Coronary artery (tissue), 2 donors: ENCODE measurements around the gene ABR.

Experiments used
- DNase-seq: peaks from one replicate; pipeline ENCODE4 v3.0.0-alpha.2; 2017; ENCODE audit warnings: low spot score
- H3K27ac ChIP-seq, 2 donors: fragments of 200-600 bp; sonication (generic); one replicate each; pipeline ENCODE4 v1.5.1; 2016 to 2019
- H3K4me3 ChIP-seq: fragments of 200-600 bp; sonication (generic); 2 replicates; pipeline ENCODE4 v1.5.1; 2016; ENCODE audit warnings: mild to moderate bottlenecking, moderate library complexity
- TF ChIP-seq, protein P1 (sequence below): fragments of 200-600 bp; sonication (generic); IDR thresholded peaks from one replicate; pipeline ENCODE4 v1.5.1; 2019; ENCODE audit warnings: antibody characterized with exemption

The ABR gene

DNA sequence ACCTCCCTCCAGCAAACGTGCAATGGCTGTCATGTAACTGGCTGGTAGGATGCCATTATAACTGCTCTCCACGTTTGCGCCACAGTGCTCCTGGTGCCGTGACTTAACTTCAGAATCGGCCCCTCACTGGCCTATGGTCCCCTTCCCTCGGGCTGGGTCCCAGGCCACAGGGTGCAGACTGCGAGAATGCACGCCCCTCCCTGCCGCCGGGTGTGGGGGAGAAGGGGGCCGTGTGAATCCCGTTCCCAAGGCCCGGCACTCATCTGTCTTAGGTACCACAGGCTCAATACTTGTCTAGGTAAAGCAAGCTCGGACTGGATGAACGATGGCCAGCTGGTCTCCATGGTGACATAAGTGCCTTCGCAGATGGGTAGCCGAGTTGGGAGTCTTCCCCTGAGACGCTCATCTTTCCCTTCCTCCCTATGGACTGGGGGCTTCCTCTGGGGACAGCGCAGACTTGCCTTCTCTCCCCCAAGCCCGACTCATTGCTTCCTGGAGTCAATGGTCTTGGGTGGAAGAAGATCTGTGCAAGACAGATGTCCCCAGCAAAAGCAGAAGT is 145.1 kb downstream of the ABR start:
- Histone ChIP-seq H3K4me3 (no peak overlapping the region), H3K27ac (no peak overlapping the region)
- no peak for DNase-seq
- TF ChIP-seq, protein P1, sequence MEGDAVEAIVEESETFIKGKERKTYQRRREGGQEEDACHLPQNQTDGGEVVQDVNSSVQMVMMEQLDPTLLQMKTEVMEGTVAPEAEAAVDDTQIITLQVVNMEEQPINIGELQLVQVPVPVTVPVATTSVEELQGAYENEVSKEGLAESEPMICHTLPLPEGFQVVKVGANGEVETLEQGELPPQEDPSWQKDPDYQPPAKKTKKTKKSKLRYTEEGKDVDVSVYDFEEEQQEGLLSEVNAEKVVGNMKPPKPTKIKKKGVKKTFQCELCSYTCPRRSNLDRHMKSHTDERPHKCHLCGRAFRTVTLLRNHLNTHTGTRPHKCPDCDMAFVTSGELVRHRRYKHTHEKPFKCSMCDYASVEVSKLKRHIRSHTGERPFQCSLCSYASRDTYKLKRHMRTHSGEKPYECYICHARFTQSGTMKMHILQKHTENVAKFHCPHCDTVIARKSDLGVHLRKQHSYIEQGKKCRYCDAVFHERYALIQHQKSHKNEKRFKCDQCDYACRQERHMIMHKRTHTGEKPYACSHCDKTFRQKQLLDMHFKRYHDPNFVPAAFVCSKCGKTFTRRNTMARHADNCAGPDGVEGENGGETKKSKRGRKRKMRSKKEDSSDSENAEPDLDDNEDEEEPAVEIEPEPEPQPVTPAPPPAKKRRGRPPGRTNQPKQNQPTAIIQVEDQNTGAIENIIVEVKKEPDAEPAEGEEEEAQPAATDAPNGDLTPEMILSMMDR: no peak

DNA sequence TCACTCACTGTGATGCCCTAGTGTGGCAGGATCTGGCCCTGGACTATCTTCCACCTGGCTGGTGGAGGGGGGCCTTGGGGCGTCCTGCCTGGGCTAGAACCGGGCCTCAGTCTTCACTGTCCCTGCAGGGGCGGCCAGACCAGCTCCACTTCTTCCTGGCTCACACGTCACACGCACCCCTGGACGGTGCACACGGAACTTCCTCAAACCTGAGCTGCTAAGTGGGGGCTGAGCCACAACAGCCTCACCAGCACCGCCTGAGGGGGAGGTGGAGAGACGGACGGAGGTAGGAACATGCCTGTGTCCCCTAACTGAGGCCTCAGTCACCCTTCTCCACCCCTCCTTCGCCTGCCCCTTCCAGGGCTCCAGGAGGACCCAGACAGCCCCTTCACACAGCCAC is 146.3 kb downstream of the ABR start:
- Histone ChIP-seq H3K27ac (no peak overlapping the region), H3K4me3 (no peak overlapping the region)
- TF ChIP-seq, protein P1: no peak
- no peak for DNase-seq

DNA sequence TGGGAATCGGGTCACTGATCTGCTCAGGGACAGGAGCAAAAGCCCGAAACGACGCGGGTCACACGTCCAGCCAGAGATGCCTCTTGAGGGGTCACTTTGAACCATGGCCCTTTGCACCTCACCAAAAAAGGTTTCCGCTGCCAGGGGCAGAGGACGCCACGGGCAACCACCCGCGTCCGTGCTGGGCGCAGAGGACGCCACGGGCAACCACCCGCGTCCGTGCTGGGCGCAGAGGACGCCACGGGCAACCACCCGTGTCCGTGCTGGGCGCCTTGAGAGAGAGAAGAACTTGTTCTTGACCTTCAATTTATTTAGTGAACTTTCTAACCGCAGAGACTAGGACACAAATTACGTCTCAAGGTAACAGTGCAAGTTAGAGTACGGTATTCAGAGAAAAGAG is 147.4 kb downstream of the ABR start:
- H3K4me3 ChIP-seq: no peak overlapping the region
- no peak for DNase-seq
- TF ChIP-seq, protein P1: no peak
- H3K27ac ChIP-seq: peak overlapping the region in 1 of 2 donors; percentile 86

DNA sequence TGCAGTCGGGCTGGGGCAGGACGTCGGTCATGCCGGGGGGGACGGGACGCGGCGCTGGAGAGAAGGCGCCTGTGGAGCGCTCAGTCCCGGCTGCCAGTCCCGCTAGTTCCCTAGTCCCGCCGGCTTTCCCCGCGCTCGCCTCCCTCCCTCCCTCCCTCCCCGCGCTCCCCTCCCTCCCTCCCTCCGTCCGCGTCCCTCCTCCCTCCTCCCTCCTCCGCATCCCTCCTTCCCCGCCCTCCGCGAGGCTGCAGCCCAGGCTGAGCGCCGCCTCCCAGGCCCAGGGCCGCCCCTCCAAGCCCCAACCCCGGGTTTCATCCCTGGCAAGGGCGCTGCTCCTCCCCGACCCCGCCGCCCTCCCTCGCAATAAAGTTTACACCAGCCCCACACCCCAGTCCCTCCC is 148.1 kb downstream of the ABR start:
- peak overlapping the region; percentile 74 to 86 for H3K27ac ChIP-seq

DNA sequence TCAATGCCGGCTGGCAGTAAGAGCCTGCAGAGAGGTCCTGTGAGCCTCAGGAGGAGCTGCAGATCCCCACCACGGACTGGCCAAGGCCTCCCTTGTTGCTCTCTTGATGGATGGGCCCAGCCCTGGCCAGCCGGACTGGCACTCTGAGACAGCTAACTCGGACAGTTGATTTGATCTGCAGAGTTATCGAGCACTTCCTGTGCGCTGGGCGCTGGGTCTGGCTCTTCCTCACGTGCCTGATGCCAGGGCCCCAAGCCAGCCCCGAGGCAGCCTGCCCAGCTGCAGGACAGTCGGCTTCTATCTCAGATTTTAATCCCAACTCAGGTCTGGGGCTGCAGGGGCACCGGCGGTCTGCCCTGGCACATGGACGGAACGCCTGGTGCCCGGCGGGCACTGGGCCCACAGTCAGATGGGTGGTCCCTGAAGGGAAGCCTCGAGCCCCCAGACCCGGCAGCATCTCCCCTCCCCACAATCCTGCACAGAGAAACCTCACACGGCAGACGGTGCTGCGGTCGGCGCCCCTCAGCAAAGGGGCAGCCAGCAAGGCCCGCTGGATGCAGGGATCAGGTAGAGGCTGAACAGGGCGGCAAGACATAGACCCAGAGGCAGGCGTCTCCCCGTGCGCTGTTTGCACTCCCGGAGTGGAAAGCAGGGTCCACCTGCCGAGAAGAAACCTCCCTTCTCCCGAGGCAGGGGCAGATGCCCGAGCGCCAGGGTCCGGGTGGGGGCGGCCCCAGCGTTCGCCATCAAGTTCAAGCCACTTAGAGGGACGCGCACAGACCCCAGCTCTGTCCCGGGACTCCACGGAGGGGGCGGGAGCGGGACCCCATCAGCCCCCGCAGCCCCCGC is 148.9 kb downstream of the ABR start:
- no peak for DNase-seq
- peak overlapping the region; percentile 74 to 86 for H3K27ac ChIP-seq
- H3K4me3 ChIP-seq: peak overlapping the region; percentile 74
- TF ChIP-seq, protein P1: no peak

More for the DNA sequence above, 148.1 kb downstream of the ABR start:
- H3K4me3 ChIP-seq: peak overlapping the region; percentile 74
- DNase-seq: no peak
- TF ChIP-seq, protein P1: no peak

DNA sequence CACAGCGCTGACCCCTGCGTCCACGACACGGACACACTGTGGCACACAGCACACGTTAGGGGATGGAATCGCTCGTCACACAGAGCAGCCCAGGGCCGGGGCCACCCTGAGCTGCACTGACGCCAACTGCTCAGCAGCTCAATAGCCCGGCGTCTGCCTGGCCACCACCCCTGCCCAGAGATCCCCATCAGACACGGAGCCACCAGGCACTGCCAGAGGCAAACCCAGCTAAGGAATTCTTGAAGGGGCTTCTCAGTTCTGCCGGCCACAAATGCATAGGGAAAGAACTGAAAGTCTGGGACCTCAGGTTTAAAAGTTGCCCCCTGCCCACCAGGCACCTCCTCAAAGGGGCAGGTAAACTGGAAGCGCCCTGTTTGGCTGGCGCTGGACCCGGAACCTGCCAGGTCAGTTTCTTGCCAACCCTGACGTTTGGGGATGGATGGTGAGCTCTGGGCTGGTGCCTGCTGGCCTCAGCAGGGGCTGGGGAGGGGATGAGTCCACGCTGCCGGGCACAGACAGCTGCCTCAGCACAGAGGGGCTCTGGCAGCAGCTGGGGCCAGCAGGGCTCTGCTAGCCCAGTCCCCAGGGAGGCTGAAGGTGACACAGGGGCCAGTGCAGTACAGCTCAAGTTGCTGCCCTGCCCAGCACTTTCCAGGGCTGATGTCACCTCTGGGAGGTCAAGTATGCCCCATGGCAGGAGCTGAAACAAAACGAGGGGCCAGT is 149.7 kb downstream of the ABR start:
- peak overlapping the region; percentile 74 for H3K4me3 ChIP-seq
- peak overlapping the region; percentile 74 to 86 for H3K27ac ChIP-seq
- no peak for DNase-seq
- TF ChIP-seq, protein P1: no peak
